RWPE1 (cell line): ENCODE data around the gene SARS2.

Experiments
- CTCF ChIA-PET: fragments of 350-600 bp; sonication (Branson Sonifier 250); formaldehyde crosslinking; extraction: SDS; loops from one replicate; lab custom pipeline; 2021; lab: Yijun Ruan, JAX
- POLR2A ChIA-PET: fragments of 400-600 bp; formaldehyde crosslinking; extraction: SDS; loops from one replicate; lab custom pipeline; 2020; ENCODE audit warnings: antibody characterized with exemption; ENCODE audit not compliant: low non-redundant PET; lab: Yijun Ruan, JAX
- DNase-seq: peaks from one replicate; pipeline ENCODE4 v3.0.0; 2012; ENCODE audit warnings: low spot score
- H3K27ac ChIP-seq: fragments of 450-650 bp; 2 replicates; pipeline ENCODE4 v1.5.1; 2017
- TF ChIP-seq, protein P1 (sequence below): fragments of 450-650 bp; conservative IDR thresholded peaks from 2 replicates; pipeline ENCODE4 v1.5.1; 2017; ENCODE audit warnings: low read depth, mild to moderate bottlenecking

Gene SARS2

DNA sequence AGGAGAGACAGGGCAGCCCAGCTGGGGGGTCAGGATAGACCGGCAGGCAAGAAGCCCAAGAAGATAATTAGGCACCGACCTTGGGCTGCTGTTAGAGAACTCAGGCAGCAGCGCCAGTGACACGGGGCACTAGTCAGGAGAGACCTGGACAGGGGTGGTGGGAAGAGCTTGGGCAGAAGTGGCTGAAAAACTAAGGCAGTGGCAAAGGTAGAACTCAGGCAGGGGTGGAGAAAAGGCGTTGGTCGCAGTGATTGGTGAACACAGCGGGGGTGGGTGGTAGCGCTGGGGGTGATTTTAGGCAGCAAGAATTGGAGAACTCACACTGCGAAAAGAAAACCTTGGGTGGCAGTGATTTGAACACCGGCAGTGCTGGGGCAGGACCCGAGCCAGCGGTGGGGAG, 22.9 kb downstream of the SARS2 start:
- TF ChIP-seq, protein P1, sequence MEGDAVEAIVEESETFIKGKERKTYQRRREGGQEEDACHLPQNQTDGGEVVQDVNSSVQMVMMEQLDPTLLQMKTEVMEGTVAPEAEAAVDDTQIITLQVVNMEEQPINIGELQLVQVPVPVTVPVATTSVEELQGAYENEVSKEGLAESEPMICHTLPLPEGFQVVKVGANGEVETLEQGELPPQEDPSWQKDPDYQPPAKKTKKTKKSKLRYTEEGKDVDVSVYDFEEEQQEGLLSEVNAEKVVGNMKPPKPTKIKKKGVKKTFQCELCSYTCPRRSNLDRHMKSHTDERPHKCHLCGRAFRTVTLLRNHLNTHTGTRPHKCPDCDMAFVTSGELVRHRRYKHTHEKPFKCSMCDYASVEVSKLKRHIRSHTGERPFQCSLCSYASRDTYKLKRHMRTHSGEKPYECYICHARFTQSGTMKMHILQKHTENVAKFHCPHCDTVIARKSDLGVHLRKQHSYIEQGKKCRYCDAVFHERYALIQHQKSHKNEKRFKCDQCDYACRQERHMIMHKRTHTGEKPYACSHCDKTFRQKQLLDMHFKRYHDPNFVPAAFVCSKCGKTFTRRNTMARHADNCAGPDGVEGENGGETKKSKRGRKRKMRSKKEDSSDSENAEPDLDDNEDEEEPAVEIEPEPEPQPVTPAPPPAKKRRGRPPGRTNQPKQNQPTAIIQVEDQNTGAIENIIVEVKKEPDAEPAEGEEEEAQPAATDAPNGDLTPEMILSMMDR: no peak
- no peak for DNase-seq
- ChIA-PET POLR2A (no interaction called here), CTCF (no interaction called here)
- H3K27ac ChIP-seq: peak overlapping the region; percentile 9; the same call in 1 of the 2 replicates

DNA sequence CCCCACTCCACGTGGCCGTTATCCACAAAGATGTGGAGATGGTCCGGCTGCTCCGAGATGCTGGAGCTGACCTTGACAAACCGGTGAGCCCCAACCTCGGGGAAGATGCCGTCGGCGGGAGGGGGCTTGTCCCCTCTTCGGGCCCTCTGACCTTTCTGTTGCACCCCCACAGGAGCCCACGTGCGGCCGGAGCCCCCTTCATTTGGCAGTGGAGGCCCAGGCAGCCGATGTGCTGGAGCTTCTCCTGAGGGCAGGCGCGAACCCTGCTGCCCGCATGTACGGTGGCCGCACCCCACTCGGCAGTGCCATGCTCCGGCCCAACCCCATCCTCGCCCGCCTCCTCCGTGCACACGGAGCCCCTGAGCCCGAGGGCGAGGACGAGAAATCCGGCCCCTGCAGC, 23.3 kb downstream of the SARS2 start:
- TF ChIP-seq, protein P1: no peak
- POLR2A ChIA-PET: no interaction called here
- CTCF ChIA-PET: interaction anchor here (0.6 to 0.8 kb wide), 2 partner anchors 67 to 520 kb away, joined by 3 to 4 read pairs; no protein-coding TSS in a partner anchor
- DNase-seq: no peak
- H3K27ac ChIP-seq: peak overlapping the region; percentile 9; the same call in 1 of the 2 replicates

DNA sequence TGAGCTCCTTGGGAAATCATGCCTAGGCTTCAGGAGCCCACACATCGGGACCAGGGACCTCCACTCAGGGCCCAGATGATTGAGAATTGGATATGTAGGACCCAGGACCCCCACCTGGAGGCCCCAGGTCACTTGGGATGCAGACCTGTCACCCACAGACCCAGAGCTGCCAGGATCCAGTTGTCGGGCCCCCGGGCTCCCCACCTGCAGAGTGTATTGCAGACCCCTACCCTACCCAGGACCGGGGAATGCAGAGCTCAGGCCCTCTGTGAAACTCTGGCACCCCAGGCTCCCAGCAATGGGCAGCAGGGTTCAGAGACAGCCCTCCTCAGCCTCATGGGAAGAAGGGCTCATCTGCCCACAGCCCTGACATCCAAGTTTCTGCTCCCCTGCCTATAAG, 24.9 kb downstream of the SARS2 start:
- ChIA-PET POLR2A (no interaction called here), CTCF (no interaction called here)
- no peak for DNase-seq
- H3K27ac ChIP-seq: no peak overlapping the region
- TF ChIP-seq, protein P1: no peak

- POLR2A ChIA-PET: no interaction called here
- TF ChIP-seq, protein P1: no peak
- H3K27ac ChIP-seq: no peak overlapping the region
- no peak for DNase-seq
- CTCF ChIA-PET: no interaction called here
Measured at GRCh38 chr19:38904581-38905539, 25.7 kb downstream of the SARS2 start.

DNA sequence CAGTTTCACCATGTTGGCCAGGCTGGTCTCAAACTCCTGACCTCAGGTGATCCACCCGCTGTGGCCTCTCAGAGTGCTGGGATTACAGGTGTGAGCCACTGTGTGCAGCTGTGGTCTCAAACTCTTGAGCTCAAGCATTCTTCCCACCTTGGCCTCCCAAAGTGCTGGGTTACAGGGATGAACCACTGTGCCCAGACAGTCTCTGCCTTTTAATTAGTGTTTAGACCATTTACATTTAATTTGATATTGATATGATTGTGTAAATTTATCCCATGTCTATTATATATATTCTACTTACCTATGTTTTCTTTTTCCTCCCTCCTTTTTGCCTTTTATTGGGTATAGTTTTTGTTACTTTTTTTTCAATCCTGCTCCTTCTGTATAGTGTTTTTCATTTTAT, 28.9 kb downstream of the SARS2 start:
- CTCF ChIA-PET: no interaction called here
- POLR2A ChIA-PET: no interaction called here
- no peak overlapping the region for H3K27ac ChIP-seq
- TF ChIP-seq, protein P1: no peak
- no peak for DNase-seq

GRCh38 chr19:38900743-38901190, 29.8 kb downstream of the SARS2 start:
- POLR2A ChIA-PET: no interaction called here
- CTCF ChIA-PET: interaction anchor here (0.6 to 1.1 kb wide), 4 partner anchors 15 to 29 kb away, joined by 3 to 7 read pairs (median 4); no protein-coding TSS in a partner anchor
- TF ChIP-seq, protein P1: no peak
- no peak for DNase-seq
- H3K27ac ChIP-seq: no peak overlapping the region
